HEK293 (cell line): ENCODE data around the gene GCSH.

Experiments used
- CTCF ChIP-seq: fragments of 450-650 bp; formaldehyde crosslinking; IDR thresholded peaks from 2 replicates; pipeline ENCODE4 v1.5.1; 2016; ENCODE audit warnings: missing biosample characterization, missing genetic modification characterization
- REST ChIP-seq: fragments of 450-650 bp; formaldehyde crosslinking; IDR thresholded peaks from 2 replicates; pipeline ENCODE4 v1.5.1; 2016; ENCODE audit warnings: missing biosample characterization, missing genetic modification characterization
- ZBTB11 ChIP-seq: fragments of 450-650 bp; formaldehyde crosslinking; conservative IDR thresholded peaks from 2 replicates; pipeline ENCODE4 v1.5.1; 2016; ENCODE audit warnings: low read depth, missing biosample characterization, missing genetic modification characterization
- ZNF266 ChIP-seq: fragments of 450-650 bp; formaldehyde crosslinking; IDR thresholded peaks from 2 replicates; pipeline ENCODE4 v1.5.1; 2016; ENCODE audit warnings: missing biosample characterization, missing genetic modification characterization, low read depth
- ZNF354C ChIP-seq: fragments of 450-650 bp; formaldehyde crosslinking; IDR thresholded peaks from 2 replicates; pipeline ENCODE4 v1.5.1; 2016; ENCODE audit warnings: missing biosample characterization, missing genetic modification characterization, low read depth, borderline replicate concordance
- ZNF768 ChIP-seq: fragments of 450-650 bp; formaldehyde crosslinking; IDR thresholded peaks from 2 replicates; pipeline ENCODE4 v1.5.1; 2018; ENCODE audit warnings: missing biosample characterization, mild to moderate bottlenecking, missing genetic modification characterization

GRCh38 chr16:81061307-81061640 lies 34.9 kb downstream of the GCSH start:
- no peak for TF ChIP-seq CTCF
- TF ChIP-seq ZNF266 (tag by site-specific recombination), result no peak
- TF ChIP-seq ZNF354C (tag by site-specific recombination), result no peak
- TF ChIP-seq ZNF768, result no peak
- no peak for TF ChIP-seq ZBTB11 (tag by site-specific recombination)
- TF ChIP-seq REST (tag by site-specific recombination), result no peak
